H1 (cell line): ENCODE results near the gene UBC. TPM values are rescaled to one million over a fixed set of nuclear protein-coding genes. Genes with fewer than 3 reads are reported as not detected.

Experiments used
- CBX8 ChIP-seq: fragments of 300-800, 300-1000 bp; sonication (generic); IDR thresholded peaks from 2 replicates; pipeline ENCODE4 v1.7.1; 2016; ENCODE audit warnings: low read depth, low read length, borderline replicate concordance
- CHD2 ChIP-seq: IDR thresholded peaks from 2 replicates; pipeline ENCODE4 v1.6.1; 2012; ENCODE audit warnings: low read length, improper control_type of control experiment
- EGR1 ChIP-seq: IDR thresholded peaks from 2 replicates; pipeline ENCODE4 v1.6.1; 2011; ENCODE audit warnings: low read depth, low read length, borderline replicate concordance
- KDM5A ChIP-seq: fragments of 200-600 bp; IDR thresholded peaks from 2 replicates; pipeline ENCODE4 v1.7.1; 2012; ENCODE audit warnings: mild to moderate bottlenecking, low read length, inconsistent platforms, mixed read lengths
- RBBP5 ChIP-seq: IDR thresholded peaks from 2 replicates; pipeline ENCODE4 v1.7.1; 2012; ENCODE audit warnings: low read depth, mild to moderate bottlenecking, inconsistent platforms, low read length, moderate library complexity, borderline replicate concordance
- TEAD4 ChIP-seq: IDR thresholded peaks from 2 replicates; pipeline ENCODE4 v1.6.1; 2012; ENCODE audit warnings: low read depth, low read length, inconsistent platforms, mixed read lengths
- USF2 ChIP-seq: IDR thresholded peaks from 2 replicates; pipeline ENCODE4 v1.6.1; 2011; ENCODE audit warnings: low read length, improper control_type of control experiment
- polyA plus RNA-seq, 7 experiments: library from polyadenylated mRNA; depleted of rRNA in 3 of 7; stranded (reverse) in 5 of 7; unstranded in 2 of 7; fragments of >200 nt in 5 of 7; fragments of 200-250 nt in 2 of 7; gene quantifications; 1 replicate in 5 of 7; 2 replicates in 1 of 7; 4 replicates in 1 of 7; pipeline versions ENCODE4 v1.2.1 to v1.2.3, GENCODE V29; 2011 to 2013; ENCODE audit warnings: missing spikeins in 2 of 7, mixed read lengths in 2 of 7
- total RNA-seq: library from RNA; stranded (reverse); fragmentation: NEBNext Ultra II Directional; extraction: Animal tissue kit (Norgen Biotek cat#: 25700); gene quantifications from 2 replicates; pipeline ENCODE4 v1.2.1, GENCODE V29; 2021

Gene UBC
- total and polyA plus RNA-seq, 2 of the 8 experiments (the other 6 are each of a cell fraction or from before 2014, with no cell fraction given), result 559 to 749 TPM

DNA sequence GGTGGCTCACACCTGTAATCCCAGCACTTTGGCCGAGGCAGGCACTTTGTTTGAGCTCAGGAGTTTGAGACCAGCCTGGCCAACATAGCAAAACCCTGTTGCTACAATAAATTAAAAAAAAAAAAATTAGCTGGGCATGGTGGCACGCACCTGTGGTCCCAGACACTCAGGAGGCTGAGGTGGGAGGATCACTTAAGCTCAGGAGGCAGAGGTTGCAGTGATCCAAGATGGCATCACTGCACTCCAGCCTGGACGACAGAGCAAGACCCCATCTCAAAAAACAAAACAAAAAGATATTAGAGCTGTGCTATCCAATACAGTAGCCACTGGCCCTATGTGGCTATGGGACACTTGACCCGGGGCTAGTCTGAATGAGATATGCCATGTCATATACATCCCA, 43.9 kb downstream of the UBC start (continued):
- TF ChIP-seq USF2 (no peak), TEAD4 (no peak), CBX8 (no peak), RBBP5 (no peak), KDM5A (no peak), EGR1 (no peak), CHD2 (no peak)
